ENCODE data around the gene HENMT1.

Gene HENMT1

GRCh38 chr1:108627951-108628350 is 32.9 kb downstream of the HENMT1 start:
- no peak for DNase-seq (ENCODE audit: low read depth, low spot score)

GRCh38 chr1:108627256-108627655 is 33.6 kb downstream of the HENMT1 start:
- DNase-seq (ENCODE audit: low read depth, low spot score) = no peak

DNA sequence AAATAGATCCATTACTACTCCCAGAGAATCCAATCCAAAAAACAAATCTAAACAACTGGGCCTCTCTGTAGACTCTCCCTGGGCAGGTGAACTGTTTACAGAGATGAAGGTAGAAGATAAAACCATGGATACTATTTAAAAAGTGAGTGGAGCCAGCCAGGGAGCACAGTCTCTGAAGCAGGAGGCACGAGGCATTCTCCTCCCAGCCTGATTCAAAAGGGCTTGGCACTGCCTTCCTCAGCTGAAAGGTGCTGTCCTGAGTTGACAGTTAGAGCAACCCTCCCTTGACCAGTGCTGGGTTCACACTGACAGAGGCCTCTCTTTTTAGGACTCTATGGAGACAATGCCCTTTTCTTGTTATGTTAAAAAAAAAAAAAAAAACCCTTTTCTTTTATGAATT is 36.8 kb downstream of the HENMT1 start:
- DNase-seq (ENCODE audit: low read depth, low spot score) = no peak

DNA sequence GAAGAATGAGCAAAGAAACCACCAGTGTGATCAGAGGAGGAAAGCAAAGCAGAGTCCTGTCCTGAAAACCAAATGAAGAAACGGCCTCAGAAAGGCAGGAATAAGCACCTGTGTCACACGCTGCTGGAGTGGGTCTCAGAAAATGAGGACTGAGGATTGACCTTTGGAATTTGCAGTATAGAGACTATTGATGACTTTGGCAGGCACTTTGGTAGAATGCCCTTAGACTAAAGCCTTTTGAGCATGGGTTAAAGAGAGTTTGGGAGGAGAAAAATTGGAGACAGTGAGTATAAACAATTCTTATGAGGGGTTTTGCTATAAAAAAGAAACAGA is 43.2 kb downstream of the HENMT1 start:
- DNase-seq (ENCODE audit: low read depth, low spot score) = no peak

- no peak for DNase-seq (ENCODE audit: low read depth, low spot score)
Measured at GRCh38 chr1:108617008-108617723, 43.7 kb downstream of the HENMT1 start.

DNA sequence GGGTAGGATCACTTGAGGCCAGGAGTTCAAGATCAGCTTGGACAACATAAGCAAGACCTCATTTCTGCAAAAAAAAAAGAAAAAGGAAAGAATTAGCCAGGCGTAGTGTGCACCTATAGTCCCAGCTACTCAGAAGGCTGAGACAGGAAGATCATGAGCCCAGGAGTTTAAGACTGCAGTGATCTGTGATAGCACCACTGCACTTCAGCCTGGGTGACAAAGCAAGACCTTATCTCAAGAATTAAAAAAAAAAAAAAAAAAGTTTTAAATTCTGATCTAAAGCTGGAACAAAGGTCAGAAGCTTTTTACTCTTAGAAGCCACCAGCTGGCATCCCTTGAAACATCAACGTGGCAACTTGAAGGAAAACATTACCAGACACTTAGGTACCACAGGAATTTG is 45.3 kb downstream of the HENMT1 start:
- DNase-seq (ENCODE audit: low read depth, low spot score) = no peak

DNA sequence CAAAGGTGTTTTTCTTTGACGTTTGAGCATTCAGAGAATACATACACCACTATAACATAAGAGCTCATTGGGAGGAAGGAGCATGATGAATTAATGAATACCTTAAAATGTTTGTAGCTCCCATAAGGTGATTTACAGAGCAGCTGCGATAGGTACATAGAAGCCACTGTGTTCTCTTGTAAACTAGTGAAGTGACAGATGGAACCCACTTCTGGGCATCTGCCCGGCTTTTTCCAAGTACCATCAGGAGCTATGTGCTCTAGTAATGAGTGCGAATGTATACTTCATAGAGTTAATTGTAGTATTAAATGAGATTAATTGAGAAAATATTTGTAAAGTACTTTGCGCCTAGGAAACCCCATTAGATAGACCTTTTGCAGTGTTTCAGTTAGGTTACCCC is 48.4 kb downstream of the HENMT1 start:
- no peak for DNase-seq (ENCODE audit: low read depth, low spot score)

DNA sequence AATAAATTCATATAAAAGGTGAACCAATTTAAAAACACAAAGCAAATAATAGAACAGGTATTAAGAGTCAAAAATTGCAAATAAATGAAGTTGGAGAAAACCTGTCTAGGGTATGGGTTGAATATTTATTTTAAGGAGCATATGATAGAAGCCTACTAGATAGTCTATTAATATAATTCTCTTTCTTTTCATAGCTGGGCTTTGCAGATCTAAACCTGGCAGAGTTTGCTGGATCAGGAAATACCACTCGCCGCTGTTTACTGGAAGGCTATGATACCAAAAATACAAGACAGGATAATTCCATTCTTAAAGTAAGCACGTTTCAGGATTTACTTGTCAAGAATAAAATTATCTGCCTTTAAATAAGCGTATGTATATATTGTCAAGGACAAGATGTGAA is 48.9 kb downstream of the HENMT1 start:
- DNase-seq (ENCODE audit: low read depth, low spot score) = no peak

- DNase-seq (ENCODE audit: low read depth, low spot score) = no peak
Measured at GRCh38 chr1:108610073-108610472, 50.8 kb downstream of the HENMT1 start.

- DNase-seq (ENCODE audit: low read depth, low spot score) = no peak
Measured at GRCh38 chr1:108609483-108610049, 51.3 kb downstream of the HENMT1 start.

DNA sequence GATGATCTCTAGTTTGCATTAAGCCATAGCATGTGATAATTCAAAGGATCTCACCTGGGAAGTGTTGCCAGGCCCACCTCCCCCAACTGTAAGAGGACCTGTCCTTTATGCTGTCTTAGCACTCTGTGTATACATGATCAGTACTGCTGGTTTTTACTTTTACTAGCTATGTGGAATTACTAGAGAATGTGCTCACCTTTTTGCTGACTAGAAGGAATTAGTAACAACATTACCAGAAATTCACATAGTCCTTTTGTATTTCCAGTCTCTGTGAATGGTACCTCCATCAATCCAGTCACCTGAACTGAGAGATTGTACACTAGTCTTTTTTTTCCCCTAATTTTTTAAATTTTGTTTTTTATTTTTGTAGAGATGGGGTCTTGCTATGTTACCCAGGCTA is 54.4 kb downstream of the HENMT1 start:
- DNase-seq (ENCODE audit: low read depth, low spot score) = no peak

DNA sequence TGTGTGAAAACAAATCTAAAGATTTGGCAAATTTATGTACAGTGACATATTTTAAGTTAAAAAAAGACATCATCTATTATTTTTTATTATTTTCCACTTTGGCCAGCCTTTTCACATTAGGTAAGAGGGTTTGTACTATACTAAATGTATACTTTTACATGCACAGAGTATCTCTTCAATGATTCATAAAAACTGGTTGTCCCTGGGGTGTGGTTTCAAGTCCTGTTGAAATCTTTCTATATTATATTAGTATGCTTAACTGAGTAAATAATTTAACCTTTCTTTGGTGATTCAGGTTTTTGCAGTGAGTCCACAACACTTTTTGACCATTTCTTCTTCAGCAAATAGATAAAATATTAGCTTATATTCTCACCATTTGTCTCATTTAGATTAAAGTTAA is 55.3 kb downstream of the HENMT1 start:
- DNase-seq (ENCODE audit: low read depth, low spot score) = no peak

- no peak for DNase-seq (ENCODE audit: low read depth, low spot score)
Measured at GRCh38 chr1:108601708-108602410, 59.0 kb downstream of the HENMT1 start.

DNA sequence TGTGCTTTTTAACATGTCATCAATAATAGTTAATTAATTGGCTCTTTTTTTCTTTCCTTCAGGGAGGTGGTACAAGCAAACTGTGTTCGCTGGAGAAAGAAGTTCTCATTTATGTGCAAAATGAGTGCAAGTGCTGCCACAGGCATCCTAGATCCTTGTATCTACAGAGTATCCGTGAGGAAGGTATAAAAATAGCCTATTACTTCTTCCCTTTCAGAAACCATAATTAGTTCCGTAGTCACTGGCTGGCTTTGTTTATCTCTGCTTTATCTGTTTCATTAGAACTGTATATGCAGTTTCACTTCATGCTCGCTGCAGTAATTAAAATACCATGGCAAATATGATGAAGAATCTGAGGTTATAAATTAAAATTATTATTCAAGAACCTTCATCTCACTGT is 60.4 kb downstream of the HENMT1 start:
- DNase-seq (ENCODE audit: low read depth, low spot score) = no peak

- no peak for DNase-seq (ENCODE audit: low read depth, low spot score)
Measured at GRCh38 chr1:108598340-108598739, 62.6 kb downstream of the HENMT1 start.
